Breast epithelium (tissue), 3 donors: Measurements from ENCODE around the gene CACNA2D3.

Experiments used
- CTCF ChIP-seq, 3 donors: fragments of 450-650 bp; IDR thresholded peaks; one replicate each; pipeline ENCODE4 v1.5.1; 2016 to 2017; ENCODE audit warnings: antibody characterized with exemption in 3 of 3, mild to moderate bottlenecking in 3 of 3, moderate library complexity in 3 of 3
- POLR2A ChIP-seq: fragments of 450-650 bp; IDR thresholded peaks from one replicate; pipeline ENCODE4 v1.6.1; 2016; ENCODE audit warnings: antibody characterized with exemption, mild to moderate bottlenecking, moderate library complexity

- TF ChIP-seq CTCF (IDR thresholded peaks at IDR 0.05), result peak in 1 of 3 donors; percentile 27
- no peak for TF ChIP-seq POLR2A
Observed at GRCh38 chr3:54870423-54870822, 748.1 kb downstream of the CACNA2D3 start.
